Breast epithelium (tissue), 3 donors: Measurements from ENCODE around the gene NUB1.

Experiments
- POLR2A ChIP-seq: fragments of 450-650 bp; IDR thresholded peaks from one replicate; pipeline ENCODE4 v1.6.1; 2016; ENCODE audit warnings: antibody characterized with exemption, mild to moderate bottlenecking, moderate library complexity
- POLR2AphosphoS5 ChIP-seq, 3 donors: sonication (generic); formaldehyde crosslinking; IDR thresholded peaks; one replicate each; pipeline ENCODE4 v1.6.1; 2017; ENCODE audit warnings: antibody characterized with exemption in 3 of 3

DNA sequence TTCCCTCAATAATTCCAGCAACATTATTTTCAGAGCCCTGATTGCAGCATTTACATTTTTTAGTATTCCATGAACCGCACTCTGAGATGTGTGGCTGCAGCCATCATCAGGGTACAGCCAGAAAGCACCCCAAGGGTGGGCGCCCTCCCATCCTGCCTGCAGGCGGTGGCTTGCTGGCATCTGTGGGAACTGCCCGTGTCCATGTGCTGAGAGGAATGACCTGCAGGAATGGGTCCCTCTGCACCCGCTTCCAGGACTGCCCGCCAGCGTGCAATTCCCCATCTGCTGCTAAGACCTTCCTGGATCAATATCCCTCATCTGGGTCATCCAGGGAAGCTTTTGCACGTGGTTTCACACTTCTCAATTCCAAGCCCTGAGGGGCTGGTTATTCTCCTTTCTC lies 32.8 kb upstream of the NUB1 start:
- no peak for TF ChIP-seq POLR2AphosphoS5 (IDR thresholded peaks at IDR 0.05)
- TF ChIP-seq POLR2A, result no peak
